ENCODE measurements around the gene CCNT2.
A peak's percentile ranks its signal among the peaks of the same experiment; 100 is the strongest.
"Not testable (repeated sequence)": the region's sequence is repeated elsewhere in the genome, so short reads cannot be mapped to it uniquely, and the experiment has no call there.

Gene CCNT2

GRCh38 chr2:134919341-134920210 lies 954 bp downstream of the CCNT2 start:
- no peak for DNase-seq (ENCODE audit: low read depth)

- no peak for DNase-seq (ENCODE audit: low read depth)
These were observed 6.3 kb downstream of the CCNT2 start for GRCh38 chr2:134924912-134925311.

GRCh38 chr2:134926231-134926931 lies 7.8 kb downstream of the CCNT2 start:
- peak; percentile 58 for DNase-seq (ENCODE audit: low read depth)

- DNase-seq (ENCODE audit: low read depth): peak; percentile 70
These were observed 8.6 kb downstream of the CCNT2 start for GRCh38 chr2:134927195-134927594.

GRCh38 chr2:134932864-134933526 lies 14.4 kb downstream of the CCNT2 start:
- DNase-seq (ENCODE audit: low read depth): no peak

- no peak for DNase-seq (ENCODE audit: low read depth)
These were observed 15.1 kb downstream of the CCNT2 start for GRCh38 chr2:134933732-134934131.

- no peak for DNase-seq (ENCODE audit: low read depth)
These were observed 15.5 kb downstream of the CCNT2 start for GRCh38 chr2:134934150-134934549.

- DNase-seq (ENCODE audit: low read depth): peak; percentile 34
These were observed 16.0 kb downstream of the CCNT2 start for GRCh38 chr2:134934641-134935040.

GRCh38 chr2:134936691-134937090 lies 18.1 kb downstream of the CCNT2 start:
- no peak for DNase-seq (ENCODE audit: low read depth)

- DNase-seq (ENCODE audit: low read depth): no peak
These were observed 24.9 kb downstream of the CCNT2 start for GRCh38 chr2:134943540-134943939.

GRCh38 chr2:134944975-134945374 lies 26.4 kb downstream of the CCNT2 start:
- no peak for DNase-seq (ENCODE audit: low read depth)

- DNase-seq (ENCODE audit: low read depth): no peak
These were observed 27.5 kb downstream of the CCNT2 start for GRCh38 chr2:134946073-134946472.

GRCh38 chr2:134949981-134950708 lies 31.5 kb downstream of the CCNT2 start:
- no peak for DNase-seq (ENCODE audit: low read depth)

GRCh38 chr2:134950886-134951285 lies 32.3 kb downstream of the CCNT2 start:
- no peak for DNase-seq (ENCODE audit: low read depth)

GRCh38 chr2:134952608-134953007 lies 34.0 kb downstream of the CCNT2 start:
- peak; percentile 9 for DNase-seq (ENCODE audit: low read depth)

GRCh38 chr2:134954065-134954464 lies 35.4 kb downstream of the CCNT2 start:
- DNase-seq (ENCODE audit: low read depth): no peak

- no peak for DNase-seq (ENCODE audit: low read depth)
These were observed 37.1 kb downstream of the CCNT2 start for GRCh38 chr2:134955744-134956143.

- DNase-seq (ENCODE audit: low read depth): no peak
These were observed 38.9 kb downstream of the CCNT2 start for GRCh38 chr2:134957477-134957876.

GRCh38 chr2:134967166-134967565 lies 48.5 kb downstream of the CCNT2 start:
- DNase-seq (ENCODE audit: low read depth): not testable (repeated sequence)

GRCh38 chr2:134973241-134974138 lies 54.9 kb downstream of the CCNT2 start:
- no peak for DNase-seq (ENCODE audit: low read depth)
